Keratinocyte (primary cell): ENCODE results near the gene RAD23A. TPM values are rescaled to one million over a fixed set of nuclear protein-coding genes. Genes with fewer than 3 reads are reported as not detected.
A peak's percentile ranks its signal among the peaks of the same experiment; 100 is the strongest.

Source experiments
- DNase-seq: peaks from one replicate; pipeline ENCODE4 v3.0.0-alpha.2; 2011; ENCODE audit warnings: low read depth, missing footprints, low spot score
- FAIRE-seq: peaks from 2 replicates; lab custom pipeline; 2011; peaks lifted over from hg19 to GRCh38; lab: Jason Lieb, UNC
- H2AFZ ChIP-seq: 2 replicates; pipeline ENCODE4 v1.6.0; 2012; ENCODE audit warnings: low read length, control low read depth, inconsistent platforms; ENCODE audit not compliant: control insufficient read depth
- H3K27ac ChIP-seq: 2 replicates; pipeline ENCODE4 v1.5.1; 2011; ENCODE audit warnings: low read length; ENCODE audit not compliant: control insufficient read depth, insufficient read depth
- H3K27me3 ChIP-seq: 3 replicates; pipeline ENCODE4 v1.6.0; 2011; ENCODE audit warnings: low read length; ENCODE audit not compliant: control insufficient read depth, insufficient read depth; ENCODE audit errors: extremely low read depth
- H3K36me3 ChIP-seq, 2 experiments: 2 replicates in 1 of 2; 3 replicates in 1 of 2; pipeline ENCODE4 v1.5.1; 2011; ENCODE audit warnings: low read length in 2 of 2, mild to moderate bottlenecking in 1 of 2; ENCODE audit not compliant: control insufficient read depth in 2 of 2, insufficient read depth in 2 of 2; ENCODE audit errors: extremely low read depth in 1 of 2
- H3K4me1 ChIP-seq: 3 replicates; pipeline ENCODE4 v1.5.1; 2011; ENCODE audit warnings: low read length; ENCODE audit not compliant: control insufficient read depth, insufficient read depth; ENCODE audit errors: extremely low read depth
- H3K4me2 ChIP-seq: 3 replicates; pipeline ENCODE4 v1.6.0; 2011; ENCODE audit warnings: low read depth, low read length; ENCODE audit not compliant: control insufficient read depth, insufficient read depth; ENCODE audit errors: extremely low read depth
- H3K4me3 ChIP-seq, 3 experiments: fragments of 200-600 bp in 1 of 3; sonication (generic) in 1 of 3; 2 replicates in 2 of 3; 3 replicates in 1 of 3; pipeline ENCODE4 v1.5.1; 2011 to 2016; ENCODE audit warnings: low read length in 3 of 3, mild to moderate bottlenecking in 3 of 3, control low read depth in 2 of 3, inconsistent platforms in 1 of 3, low read depth in 1 of 3, mixed read lengths in 1 of 3, mixed run types in 1 of 3, moderate library complexity in 1 of 3; ENCODE audit not compliant: control insufficient read depth in 2 of 3, insufficient read depth in 2 of 3; ENCODE audit errors: extremely low read depth in 1 of 3
- H3K79me2 ChIP-seq: 2 replicates; pipeline ENCODE4 v1.6.0; 2012; ENCODE audit warnings: low read length; ENCODE audit not compliant: control insufficient read depth, insufficient read depth
- H3K9ac ChIP-seq: 3 replicates; pipeline ENCODE4 v1.6.0; 2011; ENCODE audit warnings: low read length; ENCODE audit not compliant: control insufficient read depth, insufficient read depth; ENCODE audit errors: extremely low read depth
- H3K9me1 ChIP-seq: 3 replicates; pipeline ENCODE4 v1.6.0; 2011; ENCODE audit warnings: low read length; ENCODE audit not compliant: control insufficient read depth, insufficient read depth; ENCODE audit errors: extremely low read depth
- H3K9me3 ChIP-seq: 2 replicates; pipeline ENCODE4 v1.5.1; 2012; ENCODE audit warnings: low read depth, low read length; ENCODE audit not compliant: control insufficient read depth
- H4K20me1 ChIP-seq: 3 replicates; pipeline ENCODE4 v1.6.0; 2011; ENCODE audit warnings: low read length; ENCODE audit not compliant: control insufficient read depth, insufficient read depth; ENCODE audit errors: extremely low read depth
- EZH2 ChIP-seq: IDR thresholded peaks from one replicate; pipeline ENCODE4 v1.6.1; 2012; ENCODE audit warnings: inconsistent platforms, mild to moderate bottlenecking, low read length, moderate library complexity
- dilution Hi-C: fragments of 300-500 bp; cut with MboI; formaldehyde crosslinking; loops from one replicate; pipeline ENCODE4 v1.7.0; 2020; ENCODE audit warnings: low sequenced_read_pairs; ENCODE audit not compliant: extremely low pct_ligation_motif_present
- polyA plus RNA-seq, 5 experiments: library from polyadenylated mRNA; depleted of rRNA in 3 of 5; stranded (reverse) in 3 of 5; stranded (forward) in 1 of 5; unstranded in 1 of 5; fragments of >200 nt; gene quantifications; 1 replicate in 1 of 5; 2 replicates in 3 of 5; 3 replicates in 1 of 5; pipeline versions ENCODE4 v1.2.1 to v1.2.3, GENCODE V29; 2011 to 2012; ENCODE audit warnings: missing spikeins in 2 of 5, low read depth in 1 of 5, low replicate concordance in 1 of 5
- TF ChIP-seq, protein P1 (sequence below), 3 experiments: IDR thresholded peaks in 1 of 3; conservative IDR thresholded peaks in 1 of 3; optimal IDR thresholded peaks in 1 of 3; 2 replicates in 2 of 3; 3 replicates in 1 of 3; pipeline versions ENCODE3 to v1.5.1; 2011; ENCODE audit warnings: low read length in 3 of 3, mild to moderate bottlenecking in 3 of 3, moderate library complexity in 2 of 3, control low read depth in 1 of 3, inconsistent platforms in 1 of 3; ENCODE audit not compliant: insufficient read depth in 2 of 3; ENCODE audit errors: extremely low read depth in 1 of 3

RAD23A gene
- polyA plus RNA-seq, 1 donor (not counting 4 experiments of a cell fraction or from before 2014, with no cell fraction given): 23.7 TPM

GRCh38 chr19:12946092-12946721, 545 bp downstream of the RAD23A start:
- Histone ChIP-seq H3K9ac (peak overlapping the region; percentile 97), H3K36me3 (peaks cover 40 to 49% of the 10 kb centered on the region in 2 experiments), H3K79me2 (peaks cover 49% of the 10 kb centered on the region), H3K9me1 (no peaks in the 10 kb centered on the region), H2AFZ (no peak overlapping the region), H3K4me3 (peak overlapping the region; percentile 65 to 99 (median 74)), H3K4me1 (peaks cover 16% of the 10 kb centered on the region), H3K27me3 (no peaks in the 10 kb centered on the region), H3K27ac (peak overlapping the region; percentile 96), H3K4me2 (peak overlapping the region; percentile 99), H3K9me3 (no peaks in the 10 kb centered on the region), H4K20me1 (peaks cover 4% of the 10 kb centered on the region)
- TF ChIP-seq, protein P1, sequence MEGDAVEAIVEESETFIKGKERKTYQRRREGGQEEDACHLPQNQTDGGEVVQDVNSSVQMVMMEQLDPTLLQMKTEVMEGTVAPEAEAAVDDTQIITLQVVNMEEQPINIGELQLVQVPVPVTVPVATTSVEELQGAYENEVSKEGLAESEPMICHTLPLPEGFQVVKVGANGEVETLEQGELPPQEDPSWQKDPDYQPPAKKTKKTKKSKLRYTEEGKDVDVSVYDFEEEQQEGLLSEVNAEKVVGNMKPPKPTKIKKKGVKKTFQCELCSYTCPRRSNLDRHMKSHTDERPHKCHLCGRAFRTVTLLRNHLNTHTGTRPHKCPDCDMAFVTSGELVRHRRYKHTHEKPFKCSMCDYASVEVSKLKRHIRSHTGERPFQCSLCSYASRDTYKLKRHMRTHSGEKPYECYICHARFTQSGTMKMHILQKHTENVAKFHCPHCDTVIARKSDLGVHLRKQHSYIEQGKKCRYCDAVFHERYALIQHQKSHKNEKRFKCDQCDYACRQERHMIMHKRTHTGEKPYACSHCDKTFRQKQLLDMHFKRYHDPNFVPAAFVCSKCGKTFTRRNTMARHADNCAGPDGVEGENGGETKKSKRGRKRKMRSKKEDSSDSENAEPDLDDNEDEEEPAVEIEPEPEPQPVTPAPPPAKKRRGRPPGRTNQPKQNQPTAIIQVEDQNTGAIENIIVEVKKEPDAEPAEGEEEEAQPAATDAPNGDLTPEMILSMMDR (optimal IDR thresholded peaks at IDR 0.05 in 1 of 3, IDR thresholded peaks at IDR 0.05 in 1 of 3, conservative IDR thresholded peaks at IDR 0.05 in 1 of 3; ENCODE audit: extremely low read depth in 1 of 3, insufficient read depth in 2 of 3, low read length in 3 of 3): no peak
- no peak for TF ChIP-seq EZH2
- no peak for DNase-seq
- no peak for FAIRE-seq
- dilution Hi-C loops: no loop called here

DNA sequence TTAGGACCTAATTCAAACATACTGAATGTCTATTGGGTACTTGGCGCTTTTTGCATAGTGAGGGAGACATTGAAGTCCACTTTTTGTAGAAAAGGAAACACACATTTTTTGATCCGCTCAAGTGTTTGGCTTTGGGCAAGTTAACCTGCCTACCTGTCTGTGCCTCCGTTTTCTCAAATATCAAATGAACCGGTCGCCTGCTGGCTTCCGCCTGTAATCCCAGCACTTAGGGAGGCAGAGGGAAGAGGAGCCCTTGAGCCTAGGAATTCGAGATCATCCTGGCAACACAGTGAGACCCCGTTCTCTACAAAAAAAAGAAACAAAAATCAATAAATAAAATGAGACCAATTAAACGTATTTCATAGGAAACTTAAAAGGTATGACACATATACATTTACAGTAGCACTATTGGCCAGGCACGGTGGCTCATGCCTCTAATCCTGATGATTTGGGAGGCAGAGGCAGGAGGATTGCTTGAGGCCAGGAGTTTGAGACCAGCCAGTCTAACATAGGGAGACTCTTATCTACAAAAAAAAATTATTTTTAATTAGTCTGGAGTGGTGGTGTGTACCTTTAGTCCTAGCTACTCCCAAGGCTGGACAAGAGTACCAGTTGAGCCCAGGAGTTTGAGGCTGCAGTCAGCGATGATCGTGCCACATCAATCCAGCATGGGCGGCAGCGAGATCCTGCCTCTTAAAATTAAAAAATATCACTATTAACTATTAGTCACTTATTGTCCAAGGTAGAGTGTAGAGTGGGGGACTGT, 1.3 kb downstream of the RAD23A start:
- FAIRE-seq (no peak), DNase-seq (no peak)
- H2AFZ ChIP-seq: no peak overlapping the region
- peak overlapping the region; percentile 96 for H3K27ac ChIP-seq
- TF ChIP-seq, protein P1 (optimal IDR thresholded peaks at IDR 0.05 in 1 of 3, IDR thresholded peaks at IDR 0.05 in 1 of 3, conservative IDR thresholded peaks at IDR 0.05 in 1 of 3; ENCODE audit: extremely low read depth in 1 of 3, insufficient read depth in 2 of 3, low read length in 3 of 3): no peak
- TF ChIP-seq EZH2: no peak
- peaks cover 40 to 47% of the 10 kb centered on the region in 2 experiments for H3K36me3 ChIP-seq
- peaks cover 42% of the 10 kb centered on the region for H3K79me2 ChIP-seq
- H3K9me1 ChIP-seq: no peaks in the 10 kb centered on the region
- H3K9ac ChIP-seq: peak overlapping the region; percentile 97
- peaks cover 4% of the 10 kb centered on the region for H4K20me1 ChIP-seq
- peak overlapping the region; percentile 65 to 99 (median 74) for H3K4me3 ChIP-seq
- H3K27me3 ChIP-seq: no peaks in the 10 kb centered on the region
- peak overlapping the region; percentile 99 for H3K4me2 ChIP-seq
- peaks cover 16% of the 10 kb centered on the region for H3K4me1 ChIP-seq
- dilution Hi-C loops: no loop called here
- H3K9me3 ChIP-seq: no peaks in the 10 kb centered on the region
